ENCODE measurements around the gene ZNF497. TPM values are rescaled to one million over a fixed set of nuclear protein-coding genes. Genes with fewer than 3 reads are reported as not detected.
A peak's percentile ranks its signal among the peaks of the same experiment; 100 is the strongest.

ZNF497 gene
- total and polyA plus RNA-seq, 10 of the 15 experiments (the other 5 are each of a cell fraction or from before 2014, with no cell fraction given) = 0.09 to 0.82 (median 0.28) TPM

DNA sequence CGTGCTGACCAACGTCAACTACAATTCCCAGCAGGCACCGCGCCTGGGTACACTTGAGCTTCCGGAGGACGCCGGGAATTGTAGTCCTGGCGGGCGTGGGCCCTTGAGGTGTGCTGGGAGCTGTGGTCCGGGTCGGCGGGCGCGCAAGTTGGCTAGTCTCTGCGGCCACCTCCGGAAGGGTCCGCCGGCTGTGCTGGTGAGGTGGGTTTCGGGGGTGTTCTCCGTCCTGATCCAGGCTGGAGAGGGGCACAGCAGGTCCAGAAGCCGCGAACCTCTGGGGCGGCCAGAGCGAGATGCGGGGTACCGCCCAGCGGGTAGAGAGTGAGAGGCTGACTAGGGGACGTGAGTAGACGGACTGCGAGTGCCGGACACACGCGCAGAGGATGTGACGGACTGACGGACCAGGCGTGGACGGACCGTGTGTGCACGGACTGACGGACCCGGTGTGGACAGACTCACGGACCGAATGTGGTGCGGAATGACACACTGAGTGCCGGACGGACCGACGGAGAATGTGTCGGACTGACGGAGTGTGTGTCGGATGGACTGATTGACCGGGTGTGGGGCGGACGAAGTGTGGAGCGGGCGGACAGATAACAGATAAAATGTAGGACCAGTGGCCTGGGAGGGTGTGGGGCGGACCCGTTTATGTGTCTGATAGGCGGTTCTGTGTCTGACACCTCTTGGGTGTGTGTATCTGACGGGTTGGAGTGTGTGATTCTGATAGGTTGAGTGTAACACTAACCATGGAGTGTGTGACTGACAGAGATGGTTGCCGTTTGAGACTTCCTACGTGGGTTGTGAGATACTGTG is 35.4 kb downstream of the ZNF497 start, which contains the start of gene ZSCAN22:
Gene ZSCAN22, plus strand, starts transcription at position 81 of the 813 bp plus-strand sequence. CDS start 7,809 bp downstream, outside the sequence.
- peak; percentile 95 for ATAC-seq
- Histone ChIP-seq H3K9me3 (replicated peaks; ENCODE audit: control insufficient read depth, insufficient read depth, low read length) (no peaks in the 10 kb centered on the region), H3K4me2 (ENCODE audit: control insufficient read depth, insufficient read depth) (peak within 1 kb of the TSS; percentile 70), H3K36me3 (ENCODE audit: control insufficient read depth in 2 of 2, insufficient read depth in 2 of 2, low read length in 1 of 2) (no peaks in the 10 kb centered on the region), H3K4me1 (ENCODE audit: control insufficient read depth, insufficient read depth, low read length) (peaks cover 5% of the 10 kb centered on the region), H3K4me3 (peak within 1 kb of the TSS; percentile 74), H3K27me3 (replicated peaks in 1 of 2; ENCODE audit: control insufficient read depth in 2 of 2, insufficient read depth in 2 of 2, low read length in 1 of 2) (no peaks in the 10 kb centered on the region), H2AFZ (ENCODE audit: control insufficient read depth, low read depth, low read length) (peak within 1 kb of the TSS; percentile 98), H3K27ac (ENCODE audit: control insufficient read depth, insufficient read depth) (peak within 1 kb of the TSS; percentile 79), H4K20me1 (ENCODE audit: control insufficient read depth, insufficient read depth) (no peaks in the 10 kb centered on the region), H3K79me2 (ENCODE audit: control insufficient read depth, insufficient read depth, low read length) (peaks cover 21% of the 10 kb centered on the region), H3K9ac (ENCODE audit: control insufficient read depth, insufficient read depth, low read length) (peak within 1 kb of the TSS; percentile 74)
- in situ Hi-C loops (cut with MboI) = no loop called here
- CTCF ChIA-PET = interaction anchor here (0.7 to 1.4 kb wide), 5 partner anchors 20 to 862 kb away, joined by 3 to 7 read pairs (median 3); partner anchors contain the start of genes ZBTB45 and ZNF544
- SMC1A ChIA-PET (ENCODE audit: uncharacterized antibody, unreplicated experiment) = interaction anchor here (0.9 to 1.2 kb wide), 3 partner anchors 20 to 37 kb away, joined by 3 to 5 read pairs (median 4); partner anchors contain the start of gene ZNF497
- intact Hi-C loops (cut with micrococcal nuclease; ENCODE audit: unreplicated experiment) = loop anchor here (1.0 to 5.0 kb wide), 5 partner anchors 22 to 190 kb away; partner anchors contain the start of genes ERVK3-1, ZBTB45, ZNF324 and ZNF497
- peak; percentile 80 for FAIRE-seq
- under 1% methylated on average over 59 of the region's 62 CpGs for WGBS (ENCODE audit: insufficient coverage, insufficient replicate concordance, low lambda C conversion rate, missing lambda C conversion rate)
- RAD21 ChIA-PET (ENCODE audit: unreplicated experiment) = interaction anchor here (0.6 to 1.7 kb wide), 7 partner anchors 20 to 194 kb away, joined by 3 to 7 read pairs (median 5); partner anchors contain the start of genes ZBTB45, ZNF497, ZNF584 and ZNF837
- POLR2A ChIA-PET = interaction anchor here (0.7 to 1.7 kb wide), 6 partner anchors 11 to 54 kb away, joined by 3 to 10 read pairs (median 4); partner anchors contain the start of genes ERVK3-1 and ZNF497
- BruUV-seq (replicated peaks) = TSS peak; percentile 81
- peak; percentile 68 for DNase-seq (ENCODE audit: low read depth, low spot score)
- TF ChIP-seq DPF2 (IDR thresholded peaks at IDR 0.05) (peak; percentile 75), KAT2A (conservative IDR thresholded peaks at IDR 0.05; ENCODE audit: control insufficient read depth, low read depth, low read length) (no peak), TBL1XR1 (IDR thresholded peaks at IDR 0.05; ENCODE audit: low read depth, low read length) (peak; percentile 58; the same call in 1 of the 2 replicates), CBX3 (IDR thresholded peaks at IDR 0.05; ENCODE audit: borderline replicate concordance, low read depth) (no peak), RAD51 (IDR thresholded peaks at IDR 0.05) (no peak), STAT3 (IDR thresholded peaks at IDR 0.05; ENCODE audit: low read depth, low read length) (no peak), RUNX3 (IDR thresholded peaks at IDR 0.05; ENCODE audit: low read length) (peak; percentile 62), IKZF1 (conservative IDR thresholded peaks at IDR 0.05) (peak; percentile 100), RB1 (IDR thresholded peaks at IDR 0.05; ENCODE audit: borderline replicate concordance) (peak; percentile 97), MTA2 (IDR thresholded peaks at IDR 0.05; ENCODE audit: low read depth) (peak; percentile 50; the same call in 1 of the 2 replicates), LARP7 (IDR thresholded peaks at IDR 0.05) (peak; percentile 99), FOS (IDR thresholded peaks at IDR 0.05; ENCODE audit: borderline replicate concordance, extremely low read depth, insufficient read length) (no peak), EP300 (IDR thresholded peaks at IDR 0.05; ENCODE audit: borderline replicate concordance in 1 of 2, control insufficient read depth in 1 of 2, low read depth in 2 of 2, low read length in 2 of 2) (no peak)
- TF ChIP-seq, protein P1, sequence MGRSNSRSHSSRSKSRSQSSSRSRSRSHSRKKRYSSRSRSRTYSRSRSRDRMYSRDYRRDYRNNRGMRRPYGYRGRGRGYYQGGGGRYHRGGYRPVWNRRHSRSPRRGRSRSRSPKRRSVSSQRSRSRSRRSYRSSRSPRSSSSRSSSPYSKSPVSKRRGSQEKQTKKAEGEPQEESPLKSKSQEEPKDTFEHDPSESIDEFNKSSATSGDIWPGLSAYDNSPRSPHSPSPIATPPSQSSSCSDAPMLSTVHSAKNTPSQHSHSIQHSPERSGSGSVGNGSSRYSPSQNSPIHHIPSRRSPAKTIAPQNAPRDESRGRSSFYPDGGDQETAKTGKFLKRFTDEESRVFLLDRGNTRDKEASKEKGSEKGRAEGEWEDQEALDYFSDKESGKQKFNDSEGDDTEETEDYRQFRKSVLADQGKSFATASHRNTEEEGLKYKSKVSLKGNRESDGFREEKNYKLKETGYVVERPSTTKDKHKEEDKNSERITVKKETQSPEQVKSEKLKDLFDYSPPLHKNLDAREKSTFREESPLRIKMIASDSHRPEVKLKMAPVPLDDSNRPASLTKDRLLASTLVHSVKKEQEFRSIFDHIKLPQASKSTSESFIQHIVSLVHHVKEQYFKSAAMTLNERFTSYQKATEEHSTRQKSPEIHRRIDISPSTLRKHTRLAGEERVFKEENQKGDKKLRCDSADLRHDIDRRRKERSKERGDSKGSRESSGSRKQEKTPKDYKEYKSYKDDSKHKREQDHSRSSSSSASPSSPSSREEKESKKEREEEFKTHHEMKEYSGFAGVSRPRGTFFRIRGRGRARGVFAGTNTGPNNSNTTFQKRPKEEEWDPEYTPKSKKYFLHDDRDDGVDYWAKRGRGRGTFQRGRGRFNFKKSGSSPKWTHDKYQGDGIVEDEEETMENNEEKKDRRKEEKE (IDR thresholded peaks at IDR 0.05) = no peak
- TF ChIP-seq, protein P2, sequence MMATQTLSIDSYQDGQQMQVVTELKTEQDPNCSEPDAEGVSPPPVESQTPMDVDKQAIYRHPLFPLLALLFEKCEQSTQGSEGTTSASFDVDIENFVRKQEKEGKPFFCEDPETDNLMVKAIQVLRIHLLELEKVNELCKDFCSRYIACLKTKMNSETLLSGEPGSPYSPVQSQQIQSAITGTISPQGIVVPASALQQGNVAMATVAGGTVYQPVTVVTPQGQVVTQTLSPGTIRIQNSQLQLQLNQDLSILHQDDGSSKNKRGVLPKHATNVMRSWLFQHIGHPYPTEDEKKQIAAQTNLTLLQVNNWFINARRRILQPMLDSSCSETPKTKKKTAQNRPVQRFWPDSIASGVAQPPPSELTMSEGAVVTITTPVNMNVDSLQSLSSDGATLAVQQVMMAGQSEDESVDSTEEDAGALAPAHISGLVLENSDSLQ (IDR thresholded peaks at IDR 0.05) = peak; percentile 95
- TF ChIP-seq, protein P3, sequence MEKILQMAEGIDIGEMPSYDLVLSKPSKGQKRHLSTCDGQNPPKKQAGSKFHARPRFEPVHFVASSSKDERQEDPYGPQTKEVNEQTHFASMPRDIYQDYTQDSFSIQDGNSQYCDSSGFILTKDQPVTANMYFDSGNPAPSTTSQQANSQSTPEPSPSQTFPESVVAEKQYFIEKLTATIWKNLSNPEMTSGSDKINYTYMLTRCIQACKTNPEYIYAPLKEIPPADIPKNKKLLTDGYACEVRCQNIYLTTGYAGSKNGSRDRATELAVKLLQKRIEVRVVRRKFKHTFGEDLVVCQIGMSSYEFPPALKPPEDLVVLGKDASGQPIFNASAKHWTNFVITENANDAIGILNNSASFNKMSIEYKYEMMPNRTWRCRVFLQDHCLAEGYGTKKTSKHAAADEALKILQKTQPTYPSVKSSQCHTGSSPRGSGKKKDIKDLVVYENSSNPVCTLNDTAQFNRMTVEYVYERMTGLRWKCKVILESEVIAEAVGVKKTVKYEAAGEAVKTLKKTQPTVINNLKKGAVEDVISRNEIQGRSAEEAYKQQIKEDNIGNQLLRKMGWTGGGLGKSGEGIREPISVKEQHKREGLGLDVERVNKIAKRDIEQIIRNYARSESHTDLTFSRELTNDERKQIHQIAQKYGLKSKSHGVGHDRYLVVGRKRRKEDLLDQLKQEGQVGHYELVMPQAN (conservative IDR thresholded peaks at IDR 0.05) = no peak; the same call in none of the 2 replicates

Data from GM12878 (cell line).